Esophagus squamous epithelium (tissue), 5 donors: Measurements from ENCODE around the gene SLC17A2. TPM values are rescaled to one million over a fixed set of nuclear protein-coding genes. Genes with fewer than 3 reads are reported as not detected.

Experiments used
- DNase-seq: peaks from one replicate; lab custom pipeline; 2025; lab: John Stamatoyannopoulos, UW
- H3K27ac ChIP-seq, 4 donors: fragments of 200-600 bp; sonication (generic); one replicate each; pipeline ENCODE4 v1.5.1; 2016 to 2019; ENCODE audit warnings: mild to moderate bottlenecking in 1 of 4
- H3K27me3 ChIP-seq, 4 donors: fragments of 200-600 bp; sonication (generic); 1 replicate in 3 of 4; 2 replicates in 1 of 4; pipeline versions ENCODE4 v1.5.1 to v1.6.0; 2017 to 2021; ENCODE audit warnings: antibody characterized with exemption in 1 of 4
- H3K36me3 ChIP-seq, 3 donors: fragments of 200-600 bp; sonication (generic); one replicate each; pipeline ENCODE4 v1.5.1; 2016 to 2019
- H3K4me1 ChIP-seq, 3 donors: fragments of 200-600 bp; sonication (generic); one replicate each; pipeline ENCODE4 v1.5.1; 2017 to 2019
- H3K4me3 ChIP-seq, 4 donors: fragments of 200-600 bp; sonication (generic); 1 replicate in 3 of 4; 2 replicates in 1 of 4; pipeline ENCODE4 v1.5.1; 2016 to 2019; ENCODE audit warnings: mild to moderate bottlenecking in 2 of 4, moderate library complexity in 1 of 4
- H3K9me3 ChIP-seq, 3 donors: fragments of 200-600 bp; sonication (generic); one replicate each; pipeline ENCODE4 v1.5.1; 2016 to 2019
- CTCF ChIP-seq, 6 experiments: fragments of 450-650 bp in 4 of 6; fragments of 200-600 bp in 2 of 6; sonication (generic) in 2 of 6; IDR thresholded peaks; one replicate each; pipeline ENCODE4 v1.5.1; 2016 to 2019; ENCODE audit warnings: antibody characterized with exemption in 6 of 6, mild to moderate bottlenecking in 4 of 6, moderate library complexity in 4 of 6
- POLR2A ChIP-seq, 4 donors: fragments of 450-650 bp; IDR thresholded peaks; one replicate each; pipeline ENCODE4 v1.6.1; 2017; ENCODE audit warnings: antibody characterized with exemption in 4 of 4, mild to moderate bottlenecking in 4 of 4, moderate library complexity in 3 of 4
- WGBS, 2 donors: methylation state at CpG; one replicate each; pipeline ENCODE4 v1.1.5; 2018; 5-methylcytosine and 5-hydroxymethylcytosine counted together
- intact Hi-C: fragments of 100-400 bp; cut with DNase I; formaldehyde crosslinking; loops from one replicate; pipeline ENCODE4 v1.15.0; 2022
- total RNA-seq, 4 donors: library from RNA; depleted of rRNA; stranded (reverse); fragments of >200 nt; gene quantifications; one replicate each; pipeline ENCODE4 v1.1.0, GENCODE V29; 2016
- donor health status: DM: yes; HTN: yes; CAD: no.

Gene SLC17A2
- total RNA-seq, 4 donors from 2014 or later, result not detected

- intact Hi-C loops, result no loop called here
- Histone ChIP-seq H3K4me3 (no peak overlapping the region), H3K9me3 (no peaks in the 10 kb centered on the region), H3K4me1 (no peaks in the 10 kb centered on the region), H3K27me3 (peaks cover 0 to 2% (median 0%) of the 10 kb centered on the region in 4 donors), H3K36me3 (no peaks in the 10 kb centered on the region), H3K27ac (no peak overlapping the region)
- TF ChIP-seq POLR2A (IDR thresholded peaks at IDR 0.05) (no peak), CTCF (IDR thresholded peaks at IDR 0.05) (no peak)
- no peak for DNase-seq
Observed at GRCh38 chr6:25921525-25922203, 8.8 kb downstream of the SLC17A2 start.

DNA sequence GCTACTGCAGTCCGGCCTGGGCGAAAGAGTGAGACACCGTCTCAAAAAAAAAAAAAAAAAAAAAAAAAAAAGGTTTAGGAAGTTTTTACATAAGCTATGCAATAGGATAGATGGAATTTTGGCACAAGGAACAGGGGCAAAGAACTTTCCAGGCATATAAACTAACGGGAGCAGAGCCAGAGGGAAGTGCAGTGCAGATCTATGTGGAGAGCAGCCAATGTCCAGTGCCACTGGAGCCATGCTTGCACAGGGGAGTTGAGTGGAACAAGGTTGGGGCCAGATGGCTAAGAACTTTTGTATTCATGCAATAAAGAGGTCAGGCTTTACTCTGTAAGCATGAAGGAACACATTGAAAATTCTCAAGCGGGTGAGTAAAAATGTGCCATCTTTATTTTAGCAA, 10.8 kb downstream of the SLC17A2 start:
- no peaks in the 10 kb centered on the region for H3K4me1 ChIP-seq
- intact Hi-C loops, result no loop called here
- no peaks in the 10 kb centered on the region for H3K36me3 ChIP-seq
- no peaks in the 10 kb centered on the region for H3K9me3 ChIP-seq
- no peak overlapping the region for H3K27ac ChIP-seq
- TF ChIP-seq POLR2A (IDR thresholded peaks at IDR 0.05), result no peak
- TF ChIP-seq CTCF (IDR thresholded peaks at IDR 0.05), result no peak
- no peak for DNase-seq
- 87 to 90% methylated on average over 5 of the region's 5 CpGs for WGBS, 2 donors
- peaks cover 0 to 4% (median 0%) of the 10 kb centered on the region in 4 donors for H3K27me3 ChIP-seq
- no peak overlapping the region for H3K4me3 ChIP-seq

DNA sequence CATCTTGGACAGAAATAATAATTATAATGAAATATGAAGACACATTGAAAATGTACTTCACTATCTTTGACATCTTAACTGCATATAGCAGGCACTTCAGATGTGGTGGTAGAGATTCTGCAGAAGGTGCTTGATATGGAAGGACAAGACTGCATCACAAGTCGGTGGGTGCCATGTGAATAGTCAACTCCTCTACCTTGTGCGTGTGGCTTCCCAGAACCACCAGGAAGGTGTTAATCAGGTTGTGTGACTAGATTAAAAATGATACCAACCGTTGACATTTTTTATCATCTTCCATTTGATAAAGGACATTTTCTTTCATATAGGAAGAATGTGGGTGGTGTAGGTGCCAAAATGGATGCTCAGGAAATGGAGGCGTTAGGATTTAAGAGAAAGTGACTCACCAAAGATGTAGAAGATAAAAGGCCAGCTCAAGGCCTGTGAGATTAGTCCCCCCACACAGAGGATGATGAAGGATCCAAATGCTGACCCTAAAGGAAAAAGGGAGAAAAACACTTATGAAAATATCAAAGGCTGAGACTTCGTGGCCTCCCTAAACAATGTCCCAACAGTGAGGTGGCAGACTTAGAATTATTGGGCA, 12.3 kb downstream of the SLC17A2 start:
- TF ChIP-seq CTCF (IDR thresholded peaks at IDR 0.05), result no peak
- TF ChIP-seq POLR2A (IDR thresholded peaks at IDR 0.05), result no peak
- Histone ChIP-seq H3K27ac (no peak overlapping the region), H3K4me1 (no peaks in the 10 kb centered on the region), H3K27me3 (peaks cover 0 to 4% (median 0%) of the 10 kb centered on the region in 4 donors), H3K36me3 (no peaks in the 10 kb centered on the region), H3K4me3 (no peak overlapping the region), H3K9me3 (no peaks in the 10 kb centered on the region)
- no peak for DNase-seq
- intact Hi-C loops, result no loop called here
- 67 to 81% methylated on average over 5 of the region's 5 CpGs for WGBS, 2 donors

DNA sequence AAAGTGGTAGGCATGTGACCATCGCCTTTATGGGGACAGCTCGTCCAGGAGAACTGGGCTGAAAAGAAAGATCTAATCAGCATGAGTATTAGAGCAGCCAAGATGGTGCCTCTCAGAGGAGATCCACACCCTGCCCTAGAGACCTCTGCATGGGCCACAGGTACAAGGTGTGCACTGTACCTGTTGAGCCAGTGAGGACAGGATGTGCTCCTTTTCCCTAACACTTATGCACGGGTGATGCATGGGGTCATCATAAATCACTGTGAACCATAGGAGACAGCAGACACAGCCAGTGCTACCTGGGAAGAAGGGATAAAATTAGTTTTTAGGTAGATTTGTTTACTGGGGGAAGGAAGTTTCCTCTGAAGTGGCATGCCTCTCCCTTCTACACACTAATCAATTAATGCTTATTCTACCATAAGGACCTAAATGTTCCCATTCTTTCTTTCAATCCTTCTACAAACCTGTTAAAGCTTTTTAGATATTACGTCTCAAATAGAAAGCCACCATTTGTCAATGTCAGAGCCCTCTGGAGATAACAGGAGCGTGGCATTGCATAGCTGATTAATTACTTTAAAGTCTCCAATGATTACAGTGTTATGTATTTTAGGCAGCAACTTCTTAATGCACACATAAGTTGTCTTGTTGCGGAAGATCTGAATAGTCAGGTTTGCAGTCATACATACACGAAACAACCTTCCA, 13.6 kb downstream of the SLC17A2 start:
- no peak for DNase-seq
- Histone ChIP-seq H3K27me3 (peaks cover 0 to 4% (median 0%) of the 10 kb centered on the region in 4 donors), H3K27ac (no peak overlapping the region), H3K36me3 (no peaks in the 10 kb centered on the region), H3K4me1 (no peaks in the 10 kb centered on the region), H3K4me3 (no peak overlapping the region), H3K9me3 (no peaks in the 10 kb centered on the region)
- TF ChIP-seq CTCF (IDR thresholded peaks at IDR 0.05) (no peak), POLR2A (IDR thresholded peaks at IDR 0.05) (no peak)
- 73 to 77% methylated on average over 7 of the region's 7 CpGs for WGBS, 2 donors
- intact Hi-C loops, result no loop called here

DNA sequence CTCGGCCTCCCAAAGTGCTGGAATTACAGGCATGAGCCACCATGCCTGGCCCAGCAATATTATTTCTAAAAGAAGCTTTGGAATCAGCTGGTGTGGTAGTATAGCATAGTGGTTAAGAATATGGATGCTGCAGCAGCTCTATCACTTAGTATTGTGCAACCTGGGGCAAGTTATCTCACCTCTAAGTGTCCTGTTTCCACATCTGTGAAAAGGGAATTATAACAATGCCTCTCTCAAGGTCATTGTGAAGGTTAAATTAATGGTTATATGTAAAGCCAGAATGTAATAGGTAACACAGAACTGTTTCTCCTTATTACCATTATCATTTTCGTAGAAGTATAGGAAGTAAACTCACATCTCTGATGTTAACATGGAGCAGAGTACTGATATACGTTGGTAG, 14.2 kb downstream of the SLC17A2 start:
- TF ChIP-seq CTCF (IDR thresholded peaks at IDR 0.05) (no peak), POLR2A (IDR thresholded peaks at IDR 0.05) (no peak)
- intact Hi-C loops, result no loop called here
- DNase-seq, result no peak
- no peak overlapping the region for H3K4me3 ChIP-seq
- no peaks in the 10 kb centered on the region for H3K4me1 ChIP-seq
- no peak overlapping the region for H3K27ac ChIP-seq
- H3K9me3 ChIP-seq, result no peaks in the 10 kb centered on the region
- 62% methylated on average over 3 of the region's 3 CpGs for WGBS, 2 donors
- no peaks in the 10 kb centered on the region for H3K36me3 ChIP-seq
- H3K27me3 ChIP-seq, result peaks cover 0 to 4% (median 0%) of the 10 kb centered on the region in 4 donors
